HUDEP-2 (cell line): Measurements from ENCODE around the gene SIGLEC15.
A peak's percentile ranks its signal among the peaks of the same experiment; 100 is the strongest.

Experiments
- DNase-seq, 76 experiments: peaks; one replicate each; lab custom pipeline; 2025; ENCODE audit not compliant: unreplicated experiment in 76 of 76; lab: John Stamatoyannopoulos, UW

SIGLEC15 gene

GRCh38 chr18:45874491-45875184 lies 49.2 kb downstream of the SIGLEC15 start:
- DNase-seq: peak in 35 of 76 experiments; percentile 3 to 85 (median 40)

GRCh38 chr18:45876161-45876560 lies 50.7 kb downstream of the SIGLEC15 start:
- no peak for DNase-seq

GRCh38 chr18:45877403-45877802 lies 51.9 kb downstream of the SIGLEC15 start:
- DNase-seq: no peak

GRCh38 chr18:45879681-45880655 lies 54.5 kb downstream of the SIGLEC15 start:
- peak in 70 of 76 experiments; percentile 1 to 78 (median 47) for DNase-seq

- DNase-seq: no peak
These were observed 55.5 kb downstream of the SIGLEC15 start for GRCh38 chr18:45880876-45881558.

- DNase-seq: no peak
These were observed 62.1 kb downstream of the SIGLEC15 start for GRCh38 chr18:45887585-45887984.

DNA sequence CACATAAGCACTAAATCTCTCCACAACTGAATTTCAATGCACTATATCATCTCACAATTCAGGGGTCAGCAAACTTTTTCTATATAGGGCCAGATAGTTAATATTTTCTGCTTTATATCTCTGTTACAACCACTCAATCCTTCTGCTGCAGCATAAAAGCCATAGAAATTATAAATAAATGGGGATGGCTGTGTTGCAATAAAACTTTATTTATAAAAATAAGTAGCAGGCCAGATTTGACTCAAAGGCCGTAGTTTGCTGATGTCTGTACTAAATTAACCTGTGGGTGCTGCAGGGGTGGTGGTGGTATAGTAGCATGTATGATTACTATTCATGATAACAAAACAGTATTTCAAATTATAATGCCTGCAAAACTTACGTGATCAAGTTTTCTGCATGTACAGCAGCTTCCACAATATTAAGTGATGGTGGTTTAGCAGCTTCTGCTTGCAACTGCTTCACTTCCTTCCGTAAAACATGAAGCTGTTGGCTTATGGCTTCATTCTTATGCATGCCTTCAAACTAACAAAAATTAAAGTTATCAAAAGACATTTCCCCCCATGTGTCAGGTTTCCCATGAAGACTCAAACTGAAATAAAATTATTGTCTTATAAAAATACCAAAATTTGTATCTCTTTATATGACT lies 64.1 kb downstream of the SIGLEC15 start:
- no peak for DNase-seq

- DNase-seq: no peak
These were observed 65.1 kb downstream of the SIGLEC15 start for GRCh38 chr18:45890606-45891005.

DNA sequence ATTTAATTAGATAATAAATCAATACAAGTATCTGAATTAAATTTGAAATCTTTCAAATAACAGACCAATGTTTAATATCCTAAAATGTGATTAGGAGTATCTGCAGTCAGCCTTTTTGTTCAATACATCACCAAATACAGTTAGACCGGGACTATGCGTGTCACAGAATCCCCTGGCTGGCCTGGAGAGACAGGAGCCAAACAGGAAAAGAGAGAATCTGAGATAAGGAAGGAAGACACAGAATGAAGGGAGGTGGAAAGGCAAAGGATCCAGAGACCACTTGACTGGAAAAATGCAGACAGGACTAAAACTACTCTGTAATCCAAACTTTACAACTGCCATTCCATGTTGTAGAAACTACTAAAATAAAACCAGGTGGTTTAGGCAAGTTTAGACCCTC lies 66.3 kb downstream of the SIGLEC15 start:
- no peak for DNase-seq
